HG03280 (cell line): ENCODE results near the gene CFAP90.

Experiments used
- ATAC-seq: cut with Tn5 transposase; IDR thresholded peaks from one replicate; pipeline ENCODE4 v1.9.1; 2021; ENCODE audit warnings: mild to moderate bottlenecking, moderate library complexity; ENCODE audit not compliant: unreplicated experiment

Gene CFAP90

GRCh38 chr5:7850395-7851239 is at the start of gene CFAP90:
TSS of gene CFAP90 (minus strand) at chr5:7851133. CDS start at chr5:7851021, 112 bp downstream.
- ATAC-seq: no peak

GRCh38 chr5:7897014-7897600 is 46.2 kb upstream of the CFAP90 start:
- ATAC-seq: no peak

- peak; percentile 92 for ATAC-seq
These were observed 43.9 kb upstream of the CFAP90 start for GRCh38 chr5:7894860-7895259.

GRCh38 chr5:7894439-7894838 is 43.5 kb upstream of the CFAP90 start:
- ATAC-seq: no peak

GRCh38 chr5:7888901-7889300 is 38.0 kb upstream of the CFAP90 start:
- no peak for ATAC-seq

- no peak for ATAC-seq
These were observed 36.0 kb upstream of the CFAP90 start for GRCh38 chr5:7886849-7887475.

GRCh38 chr5:7884491-7885267 is 33.7 kb upstream of the CFAP90 start:
- ATAC-seq: no peak

- no peak for ATAC-seq
These were observed 32.0 kb upstream of the CFAP90 start for GRCh38 chr5:7882926-7883325.

- ATAC-seq: no peak
These were observed 30.9 kb upstream of the CFAP90 start for GRCh38 chr5:7881816-7882215.

- no peak for ATAC-seq
These were observed 30.2 kb upstream of the CFAP90 start for GRCh38 chr5:7881091-7881490.

- ATAC-seq: peak; percentile 96
These were observed 27.5 kb upstream of the CFAP90 start for GRCh38 chr5:7878381-7878873.

GRCh38 chr5:7877851-7878250 is 26.9 kb upstream of the CFAP90 start:
- no peak for ATAC-seq

GRCh38 chr5:7876867-7877266 is 25.9 kb upstream of the CFAP90 start:
- peak; percentile 37 for ATAC-seq

- no peak for ATAC-seq
These were observed 24.2 kb upstream of the CFAP90 start for GRCh38 chr5:7875151-7875550.

GRCh38 chr5:7874639-7875038 is 23.7 kb upstream of the CFAP90 start:
- no peak for ATAC-seq

- no peak for ATAC-seq
These were observed 22.3 kb upstream of the CFAP90 start for GRCh38 chr5:7873216-7873615.

GRCh38 chr5:7872517-7873130 is 21.7 kb upstream of the CFAP90 start:
- ATAC-seq: no peak

GRCh38 chr5:7871653-7872052 is 20.7 kb upstream of the CFAP90 start:
- no peak for ATAC-seq

- ATAC-seq: peak; percentile 31
These were observed 18.7 kb upstream of the CFAP90 start for GRCh38 chr5:7869474-7870136.
